Hepatocyte (in vitro differentiated cells): Measurements from ENCODE around the gene ARMC3. TPM values are rescaled to one million over a fixed set of nuclear protein-coding genes. Genes with fewer than 3 reads are reported as not detected.

Experiments
- DNase-seq: peaks from one replicate; pipeline ENCODE4 v3.0.0-alpha.2; 2016; ENCODE audit warnings: low spot score
- H2AFZ ChIP-seq: fragments of 200-600 bp; sonication (generic); 2 replicates; pipeline ENCODE4 v1.6.0; 2016; ENCODE audit warnings: antibody characterized with exemption, mild to moderate bottlenecking
- H3K27ac ChIP-seq: fragments of 200-600 bp; sonication (generic); 2 replicates; pipeline ENCODE4 v1.5.1; 2016; ENCODE audit warnings: mild to moderate bottlenecking
- H3K27me3 ChIP-seq: fragments of 200-600 bp; sonication (generic); 2 replicates; pipeline ENCODE4 v1.6.1; 2016
- H3K36me3 ChIP-seq: fragments of 200-600 bp; sonication (generic); replicated peaks from 2 replicates; pipeline ENCODE4 v1.5.1; 2016; ENCODE audit warnings: low read depth; ENCODE audit not compliant: insufficient read depth
- H3K4me1 ChIP-seq: fragments of 200-600 bp; sonication (generic); 2 replicates; pipeline ENCODE4 v1.5.1; 2016; ENCODE audit warnings: mild to moderate bottlenecking, moderate library complexity; ENCODE audit not compliant: insufficient read depth
- H3K4me2 ChIP-seq: fragments of 200-600 bp; sonication (generic); 2 replicates; pipeline ENCODE4 v1.6.0; 2016
- H3K4me3 ChIP-seq: fragments of 200-600 bp; sonication (generic); 2 replicates; pipeline ENCODE4 v1.5.1; 2016; ENCODE audit warnings: mild to moderate bottlenecking
- H3K79me2 ChIP-seq: fragments of 200-600 bp; sonication (generic); 2 replicates; pipeline ENCODE4 v1.6.0; 2017; ENCODE audit warnings: mild to moderate bottlenecking
- H3K9me2 ChIP-seq: fragments of 200-600 bp; sonication (generic); replicated peaks from 2 replicates; pipeline ENCODE4 v1.6.0; 2017; ENCODE audit warnings: mild to moderate bottlenecking; ENCODE audit not compliant: insufficient read depth
- H3K9me3 ChIP-seq: fragments of 200-600 bp; sonication (generic); 2 replicates; pipeline ENCODE4 v1.5.1; 2016; ENCODE audit warnings: low read depth, mild to moderate bottlenecking
- H4K20me1 ChIP-seq: fragments of 200-600 bp; sonication (generic); 2 replicates; pipeline ENCODE4 v1.6.0; 2016; ENCODE audit warnings: mild to moderate bottlenecking; ENCODE audit not compliant: insufficient read depth, poor library complexity, severe bottlenecking
- EZH2 ChIP-seq: fragments of 200-600 bp; sonication (generic); IDR thresholded peaks from 2 replicates; pipeline ENCODE4 v1.6.1; 2016; ENCODE audit warnings: antibody characterized with exemption, mild to moderate bottlenecking, borderline replicate concordance
- EZH2phosphoT487 ChIP-seq: fragments of 200-600 bp; sonication (generic); IDR thresholded peaks from one replicate; pipeline ENCODE4 v1.6.1; 2018; ENCODE audit warnings: antibody characterized with exemption, mild to moderate bottlenecking, low read depth, moderate library complexity; ENCODE audit not compliant: unreplicated experiment, severe bottlenecking
- WGBS: methylation state at CpG from one replicate; pipeline ENCODE4 v1.1.6; 2016; ENCODE audit warnings: low lambda C conversion rate; ENCODE audit errors: missing lambda C conversion rate; 5-methylcytosine and 5-hydroxymethylcytosine counted together
- polyA plus RNA-seq: library from polyadenylated mRNA; unstranded; fragments of >200 nt; fragmentation: Nextera tagmentation; extraction: Ambion mirVana; gene quantifications from 2 replicates; pipeline ENCODE4 v1.2.1, GENCODE V29; 2016
- total RNA-seq: library from RNA; depleted of rRNA; stranded (reverse); fragments of >200 nt; gene quantifications from 2 replicates; pipeline ENCODE4 v1.2.3, GENCODE V29; 2014
- TF ChIP-seq, protein P1 (sequence below): fragments of 200-600 bp; sonication (generic); IDR thresholded peaks from 2 replicates; pipeline ENCODE4 v1.5.1; 2016; ENCODE audit warnings: antibody characterized with exemption, mild to moderate bottlenecking; ENCODE audit not compliant: poor library complexity

Gene ARMC3
- total and polyA plus RNA-seq, 2 experiments from 2014 or later, result not detected

DNA sequence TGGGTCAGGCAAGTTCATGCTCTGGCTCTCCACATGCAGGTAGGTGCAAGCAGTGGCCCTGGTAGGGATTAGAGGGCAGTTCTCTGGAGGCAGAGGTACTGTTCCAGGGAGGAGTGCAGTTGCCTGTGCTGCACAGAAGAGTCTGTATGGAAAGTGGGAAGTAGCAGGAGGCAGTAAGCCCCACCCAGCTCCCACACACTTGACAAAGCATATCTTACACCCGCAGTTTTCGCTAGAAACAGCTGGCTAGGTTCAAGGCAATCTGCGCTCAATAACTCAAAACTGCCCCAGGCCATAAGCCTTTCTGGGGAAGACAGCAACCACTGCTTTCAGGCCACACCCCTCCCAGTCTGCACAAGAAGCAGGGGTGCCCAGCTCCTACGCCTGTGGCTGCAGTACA, 33.1 kb upstream of the ARMC3 start:
- 48% methylated on average over 4 of the region's 4 CpGs for WGBS
- no peaks in the 10 kb centered on the region for H3K79me2 ChIP-seq
- H2AFZ ChIP-seq, result no peak overlapping the region
- H3K27ac ChIP-seq, result peak overlapping the region; percentile 78
- H3K27me3 ChIP-seq, result no peaks in the 10 kb centered on the region
- no peak overlapping the region for H3K4me3 ChIP-seq
- H3K4me1 ChIP-seq, result peaks cover 17% of the 10 kb centered on the region
- H3K9me3 ChIP-seq, result peaks cover 7% of the 10 kb centered on the region
- H3K4me2 ChIP-seq, result no peak overlapping the region
- H3K9me2 ChIP-seq, result no peaks in the 10 kb centered on the region
- peak; percentile 20 for DNase-seq
- no peaks in the 10 kb centered on the region for H4K20me1 ChIP-seq
- TF ChIP-seq EZH2, result no peak
- no peak for TF ChIP-seq EZH2phosphoT487
- TF ChIP-seq, protein P1, sequence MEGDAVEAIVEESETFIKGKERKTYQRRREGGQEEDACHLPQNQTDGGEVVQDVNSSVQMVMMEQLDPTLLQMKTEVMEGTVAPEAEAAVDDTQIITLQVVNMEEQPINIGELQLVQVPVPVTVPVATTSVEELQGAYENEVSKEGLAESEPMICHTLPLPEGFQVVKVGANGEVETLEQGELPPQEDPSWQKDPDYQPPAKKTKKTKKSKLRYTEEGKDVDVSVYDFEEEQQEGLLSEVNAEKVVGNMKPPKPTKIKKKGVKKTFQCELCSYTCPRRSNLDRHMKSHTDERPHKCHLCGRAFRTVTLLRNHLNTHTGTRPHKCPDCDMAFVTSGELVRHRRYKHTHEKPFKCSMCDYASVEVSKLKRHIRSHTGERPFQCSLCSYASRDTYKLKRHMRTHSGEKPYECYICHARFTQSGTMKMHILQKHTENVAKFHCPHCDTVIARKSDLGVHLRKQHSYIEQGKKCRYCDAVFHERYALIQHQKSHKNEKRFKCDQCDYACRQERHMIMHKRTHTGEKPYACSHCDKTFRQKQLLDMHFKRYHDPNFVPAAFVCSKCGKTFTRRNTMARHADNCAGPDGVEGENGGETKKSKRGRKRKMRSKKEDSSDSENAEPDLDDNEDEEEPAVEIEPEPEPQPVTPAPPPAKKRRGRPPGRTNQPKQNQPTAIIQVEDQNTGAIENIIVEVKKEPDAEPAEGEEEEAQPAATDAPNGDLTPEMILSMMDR, result no peak
- no peaks in the 10 kb centered on the region for H3K36me3 ChIP-seq

DNA sequence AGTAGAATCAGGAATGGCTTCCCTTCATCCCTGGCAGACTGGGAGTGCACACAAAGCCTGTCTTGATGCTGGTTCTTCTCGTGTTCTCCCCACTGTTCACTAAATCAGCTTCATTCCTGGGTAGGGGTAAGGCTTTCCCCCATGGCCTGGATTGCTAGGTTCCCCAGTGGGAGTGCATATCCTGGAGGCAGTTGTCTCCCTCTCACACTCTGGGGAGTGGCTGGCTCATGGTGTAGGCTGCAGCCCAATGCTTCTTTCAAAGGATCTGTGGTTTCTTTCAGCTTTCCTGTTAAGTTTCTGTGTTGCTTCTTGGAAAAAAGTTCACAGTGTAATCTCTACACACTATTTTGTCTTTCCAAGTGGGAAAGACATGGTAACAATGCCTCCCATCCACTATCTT, 32.6 kb upstream of the ARMC3 start:
- Histone ChIP-seq H3K4me2 (no peak overlapping the region), H3K79me2 (no peaks in the 10 kb centered on the region), H3K9me2 (no peaks in the 10 kb centered on the region), H3K27me3 (no peaks in the 10 kb centered on the region), H3K27ac (no peak overlapping the region), H3K9me3 (peaks cover 7% of the 10 kb centered on the region), H3K4me1 (peaks cover 17% of the 10 kb centered on the region), H3K36me3 (no peaks in the 10 kb centered on the region), H3K4me3 (no peak overlapping the region), H4K20me1 (no peaks in the 10 kb centered on the region), H2AFZ (no peak overlapping the region)
- WGBS, result 80% methylated on average over 1 of the region's 1 CpG
- TF ChIP-seq EZH2 (no peak), EZH2phosphoT487 (no peak)
- TF ChIP-seq, protein P1, result no peak
- no peak for DNase-seq

DNA sequence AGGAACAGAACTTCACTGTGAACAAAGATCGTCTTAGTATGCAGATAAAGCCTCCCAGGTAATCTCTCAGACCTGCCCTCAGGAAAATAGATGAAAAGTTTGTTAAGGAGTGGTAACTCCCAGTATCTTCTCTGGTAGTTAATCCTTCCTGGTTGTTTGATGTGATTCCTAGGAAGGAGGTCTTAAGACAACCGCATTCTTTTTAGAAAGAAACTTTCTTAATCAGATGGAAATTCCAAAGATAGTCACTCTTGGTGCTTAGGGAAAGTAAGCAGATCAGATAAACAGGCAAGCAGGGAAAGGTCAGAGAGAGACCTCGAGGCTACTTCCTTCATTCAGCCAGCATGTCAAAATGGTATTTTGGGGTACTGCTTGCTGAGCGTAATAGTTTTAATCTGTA, 30.5 kb upstream of the ARMC3 start:
- no peak for DNase-seq
- Histone ChIP-seq H3K9me3 (no peaks in the 10 kb centered on the region), H3K4me1 (peaks cover 17% of the 10 kb centered on the region), H3K79me2 (no peaks in the 10 kb centered on the region), H3K36me3 (no peaks in the 10 kb centered on the region), H3K4me3 (no peak overlapping the region), H4K20me1 (no peaks in the 10 kb centered on the region), H3K27ac (no peak overlapping the region), H3K4me2 (no peak overlapping the region), H3K9me2 (no peaks in the 10 kb centered on the region), H2AFZ (peak overlapping the region; percentile 48), H3K27me3 (no peaks in the 10 kb centered on the region)
- TF ChIP-seq, protein P1, result no peak
- no peak for TF ChIP-seq EZH2
- no peak for TF ChIP-seq EZH2phosphoT487
- 26% methylated on average over 4 of the region's 4 CpGs for WGBS

DNA sequence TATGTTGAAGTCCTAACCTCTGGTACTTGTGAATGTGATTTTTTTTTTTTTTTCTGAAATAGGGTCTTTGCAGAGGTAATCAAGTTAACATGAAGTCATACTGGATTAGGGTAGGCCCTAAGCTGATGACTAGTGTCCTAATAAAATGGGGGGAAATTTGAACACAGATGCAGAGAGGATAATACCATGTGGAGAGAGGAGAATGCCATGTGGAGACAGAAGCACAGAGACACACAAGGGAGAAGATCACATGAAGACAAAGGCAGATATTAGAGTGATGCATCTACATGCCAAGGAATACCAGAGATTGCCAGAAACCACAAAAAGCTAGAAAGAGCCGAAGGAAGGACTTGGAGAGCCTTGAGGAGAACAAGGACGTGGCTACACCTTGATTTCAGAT, 28.5 kb upstream of the ARMC3 start:
- Histone ChIP-seq H3K4me3 (no peak overlapping the region), H3K79me2 (no peaks in the 10 kb centered on the region), H3K4me2 (no peak overlapping the region), H3K27ac (no peak overlapping the region), H3K36me3 (no peaks in the 10 kb centered on the region), H3K9me2 (no peaks in the 10 kb centered on the region), H3K4me1 (peaks cover 8% of the 10 kb centered on the region), H4K20me1 (no peaks in the 10 kb centered on the region), H3K27me3 (no peaks in the 10 kb centered on the region), H3K9me3 (no peaks in the 10 kb centered on the region), H2AFZ (no peak overlapping the region)
- TF ChIP-seq, protein P1, result no peak
- TF ChIP-seq EZH2phosphoT487 (no peak), EZH2 (no peak)
- WGBS, result 89% methylated on average over 2 of the region's 2 CpGs
- no peak for DNase-seq
